ENCODE data around the gene ATP6V1G3. TPM values are rescaled to one million over a fixed set of nuclear protein-coding genes. Genes with fewer than 3 reads are reported as not detected.

The ATP6V1G3 gene
- total and polyA plus RNA-seq, 9 of the 15 experiments (the other 6 are each of a cell fraction or from before 2014, with no cell fraction given): 0.32 TPM; not detected in 8

DNA sequence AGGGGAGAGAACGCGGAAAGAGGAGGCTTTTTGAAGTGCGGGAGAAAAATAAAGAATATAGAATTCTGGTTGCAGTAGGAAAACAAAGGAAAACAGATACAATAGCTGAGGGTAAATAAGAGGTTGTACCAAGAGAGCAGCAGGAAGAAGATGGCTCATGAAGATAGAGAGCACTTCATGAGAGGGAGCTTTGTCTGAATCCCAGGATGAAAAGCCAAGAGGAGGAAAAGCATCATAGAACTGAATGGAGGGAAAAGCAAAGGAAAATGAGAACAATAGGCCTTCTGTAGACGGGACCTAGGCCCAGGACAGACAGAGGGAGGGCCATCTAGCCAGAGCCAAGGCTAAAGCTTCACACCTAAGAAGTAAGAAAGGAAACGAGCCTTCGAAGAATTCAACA lies 49.5 kb downstream of the ATP6V1G3 start:
- no peaks in the 10 kb centered on the region for H4K20me1 ChIP-seq (replicated peaks; ENCODE audit: control insufficient read depth, insufficient read depth, low read length)
- ATAC-seq (no peak), DNase-seq (ENCODE audit: extremely low read depth in 1 of 4, low spot score in 3 of 4) (no peak), FAIRE-seq (no peak)
- in situ Hi-C loops (cut with MboI) (no loop called here), intact Hi-C loops (cut with micrococcal nuclease) (no loop called here)
- no peak overlapping the region for H3K4me2 ChIP-seq (ENCODE audit: insufficient read depth, low read length)
- ChIA-PET CTCF (ENCODE audit: low intra/inter-chr PET ratio) (no interaction called here), POLR2A (interaction anchor here (0.6 to 0.7 kb wide), 2 partner anchors 10 to 1135 kb away, joined by 3 to 4 read pairs; no protein-coding TSS in a partner anchor)
- no peaks in the 10 kb centered on the region for H3K27me3 ChIP-seq (ENCODE audit: control insufficient read depth in 2 of 2, insufficient read depth in 2 of 2, low read length in 2 of 2)
- H2AFZ ChIP-seq (ENCODE audit: low read depth, low read length): 0 out of 2 replicates have a peak overlapping the region, but pooled peaks have one; percentile 17
- H3K27ac ChIP-seq (ENCODE audit: extremely low read depth, low read depth, low read length): no peak overlapping the region
- no peaks in the 10 kb centered on the region for H3K79me2 ChIP-seq (ENCODE audit: control insufficient read depth, insufficient read depth, low read length)
- no peaks in the 10 kb centered on the region for H3K9me3 ChIP-seq (replicated peaks; ENCODE audit: control insufficient read depth, insufficient read depth, low read depth, low read length)
- TF ChIP-seq ZNF644 (tag; IDR thresholded peaks at IDR 0.05; ENCODE audit: low read depth) (no peak), NFYB (IDR thresholded peaks at IDR 0.05; ENCODE audit: extremely low read depth, insufficient read length) (no peak), RB1 (IDR thresholded peaks at IDR 0.05; ENCODE audit: low read depth) (no peak), TEAD1 (CRISPR knock-in tag; IDR thresholded peaks at IDR 0.05) (no peak), POLR2AphosphoS2 (IDR thresholded peaks at IDR 0.05; ENCODE audit: low read length) (no peak), FOXA1 (IDR thresholded peaks at IDR 0.05; ENCODE audit: borderline replicate concordance) (no peak), TAF7 (tag; IDR thresholded peaks at IDR 0.05) (no peak), PTTG1 (tag; IDR thresholded peaks at IDR 0.05; ENCODE audit: low read depth) (no peak), XRCC4 (IDR thresholded peaks at IDR 0.05; ENCODE audit: extremely low read depth, insufficient read depth, insufficient read length) (no peak), GABPA (tag; conservative IDR thresholded peaks at IDR 0.05; ENCODE audit: low read depth) (no peak), RBM15 (IDR thresholded peaks at IDR 0.05; ENCODE audit: insufficient read depth, low read length) (no peak), YBX1 (IDR thresholded peaks at IDR 0.05) (no peak)
- TF ChIP-seq, protein P1, sequence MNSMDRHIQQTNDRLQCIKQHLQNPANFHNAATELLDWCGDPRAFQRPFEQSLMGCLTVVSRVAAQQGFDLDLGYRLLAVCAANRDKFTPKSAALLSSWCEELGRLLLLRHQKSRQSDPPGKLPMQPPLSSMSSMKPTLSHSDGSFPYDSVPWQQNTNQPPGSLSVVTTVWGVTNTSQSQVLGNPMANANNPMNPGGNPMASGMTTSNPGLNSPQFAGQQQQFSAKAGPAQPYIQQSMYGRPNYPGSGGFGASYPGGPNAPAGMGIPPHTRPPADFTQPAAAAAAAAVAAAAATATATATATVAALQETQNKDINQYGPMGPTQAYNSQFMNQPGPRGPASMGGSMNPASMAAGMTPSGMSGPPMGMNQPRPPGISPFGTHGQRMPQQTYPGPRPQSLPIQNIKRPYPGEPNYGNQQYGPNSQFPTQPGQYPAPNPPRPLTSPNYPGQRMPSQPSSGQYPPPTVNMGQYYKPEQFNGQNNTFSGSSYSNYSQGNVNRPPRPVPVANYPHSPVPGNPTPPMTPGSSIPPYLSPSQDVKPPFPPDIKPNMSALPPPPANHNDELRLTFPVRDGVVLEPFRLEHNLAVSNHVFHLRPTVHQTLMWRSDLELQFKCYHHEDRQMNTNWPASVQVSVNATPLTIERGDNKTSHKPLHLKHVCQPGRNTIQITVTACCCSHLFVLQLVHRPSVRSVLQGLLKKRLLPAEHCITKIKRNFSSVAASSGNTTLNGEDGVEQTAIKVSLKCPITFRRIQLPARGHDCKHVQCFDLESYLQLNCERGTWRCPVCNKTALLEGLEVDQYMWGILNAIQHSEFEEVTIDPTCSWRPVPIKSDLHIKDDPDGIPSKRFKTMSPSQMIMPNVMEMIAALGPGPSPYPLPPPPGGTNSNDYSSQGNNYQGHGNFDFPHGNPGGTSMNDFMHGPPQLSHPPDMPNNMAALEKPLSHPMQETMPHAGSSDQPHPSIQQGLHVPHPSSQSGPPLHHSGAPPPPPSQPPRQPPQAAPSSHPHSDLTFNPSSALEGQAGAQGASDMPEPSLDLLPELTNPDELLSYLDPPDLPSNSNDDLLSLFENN (IDR thresholded peaks at IDR 0.05; ENCODE audit: low read depth in 2 of 2, low read length in 2 of 2): no peak
- no TSS peak for BruUV-seq (replicated peaks)
- no peaks in the 10 kb centered on the region for H3K9me1 ChIP-seq (ENCODE audit: control insufficient read depth, insufficient read depth, low read length)
- WGBS (ENCODE audit: insufficient coverage, low coverage, missing lambda C conversion rate): 25% methylated on average over 6 of the region's 6 CpGs
- no peak overlapping the region for H3K4me3 ChIP-seq
- H3K4me1 ChIP-seq (replicated peaks in 1 of 2; ENCODE audit: control insufficient read depth in 2 of 2, insufficient read depth in 2 of 2, low read length in 2 of 2): peaks cover 0 to 6% of the 10 kb centered on the region in 2 experiments; a peak in 1 of 5 replicates
- no peak overlapping the region for H3K9ac ChIP-seq (ENCODE audit: insufficient read depth in 1 of 2, low read depth in 2 of 2, low read length in 2 of 2)
- no peaks in the 10 kb centered on the region for H3K36me3 ChIP-seq (ENCODE audit: control insufficient read depth, insufficient read depth, low read length)

All from K562 (cell line).